ENCODE results near the gene LY86. TPM values are rescaled to one million over a fixed set of nuclear protein-coding genes. Genes with fewer than 3 reads are reported as not detected.
A peak's percentile ranks its signal among the peaks of the same experiment; 100 is the strongest.

LY86 gene
- total and polyA plus RNA-seq, 10 of the 15 experiments (the other 5 are each of a cell fraction or from before 2014, with no cell fraction given), result 68.2 to 457 (median 128) TPM

- TF ChIP-seq, protein P1, sequence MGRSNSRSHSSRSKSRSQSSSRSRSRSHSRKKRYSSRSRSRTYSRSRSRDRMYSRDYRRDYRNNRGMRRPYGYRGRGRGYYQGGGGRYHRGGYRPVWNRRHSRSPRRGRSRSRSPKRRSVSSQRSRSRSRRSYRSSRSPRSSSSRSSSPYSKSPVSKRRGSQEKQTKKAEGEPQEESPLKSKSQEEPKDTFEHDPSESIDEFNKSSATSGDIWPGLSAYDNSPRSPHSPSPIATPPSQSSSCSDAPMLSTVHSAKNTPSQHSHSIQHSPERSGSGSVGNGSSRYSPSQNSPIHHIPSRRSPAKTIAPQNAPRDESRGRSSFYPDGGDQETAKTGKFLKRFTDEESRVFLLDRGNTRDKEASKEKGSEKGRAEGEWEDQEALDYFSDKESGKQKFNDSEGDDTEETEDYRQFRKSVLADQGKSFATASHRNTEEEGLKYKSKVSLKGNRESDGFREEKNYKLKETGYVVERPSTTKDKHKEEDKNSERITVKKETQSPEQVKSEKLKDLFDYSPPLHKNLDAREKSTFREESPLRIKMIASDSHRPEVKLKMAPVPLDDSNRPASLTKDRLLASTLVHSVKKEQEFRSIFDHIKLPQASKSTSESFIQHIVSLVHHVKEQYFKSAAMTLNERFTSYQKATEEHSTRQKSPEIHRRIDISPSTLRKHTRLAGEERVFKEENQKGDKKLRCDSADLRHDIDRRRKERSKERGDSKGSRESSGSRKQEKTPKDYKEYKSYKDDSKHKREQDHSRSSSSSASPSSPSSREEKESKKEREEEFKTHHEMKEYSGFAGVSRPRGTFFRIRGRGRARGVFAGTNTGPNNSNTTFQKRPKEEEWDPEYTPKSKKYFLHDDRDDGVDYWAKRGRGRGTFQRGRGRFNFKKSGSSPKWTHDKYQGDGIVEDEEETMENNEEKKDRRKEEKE (IDR thresholded peaks at IDR 0.05), result no peak
- TF ChIP-seq JUNB (IDR thresholded peaks at IDR 0.05), result no peak; the same call in 1 of the 2 replicates
- TF ChIP-seq HCFC1 (IDR thresholded peaks at IDR 0.05; ENCODE audit: low read length), result no peak
- TF ChIP-seq MEF2A (IDR thresholded peaks at IDR 0.05; ENCODE audit: insufficient read depth, low read depth, low read length), result peak; percentile 69
- TF ChIP-seq RB1 (IDR thresholded peaks at IDR 0.05; ENCODE audit: borderline replicate concordance), result no peak
- TF ChIP-seq CBX3 (IDR thresholded peaks at IDR 0.05; ENCODE audit: borderline replicate concordance, low read depth), result no peak
- TF ChIP-seq STAT3 (IDR thresholded peaks at IDR 0.05; ENCODE audit: low read depth, low read length), result no peak
- TF ChIP-seq FOS (IDR thresholded peaks at IDR 0.05; ENCODE audit: borderline replicate concordance, extremely low read depth, insufficient read length), result no peak
- TF ChIP-seq CHD1 (IDR thresholded peaks at IDR 0.05; ENCODE audit: low read depth, low read length), result 0 out of 2 replicates have a peak, but pooled peaks have one; percentile 29
- TF ChIP-seq MEF2B (IDR thresholded peaks at IDR 0.05; ENCODE audit: partially characterized antibody, poor library complexity, severe bottlenecking), result peak; percentile 99
- peak; percentile 91 for TF ChIP-seq PAX5 (IDR thresholded peaks at IDR 0.05; ENCODE audit: borderline replicate concordance, low read depth, low read length)
- TF ChIP-seq ZNF687 (IDR thresholded peaks at IDR 0.05), result peak; percentile 65
- peak; percentile 91 for TF ChIP-seq SMARCA5 (IDR thresholded peaks at IDR 0.05)
- no peak for TF ChIP-seq IRF3 (IDR thresholded peaks at IDR 0.05)
- TF ChIP-seq KDM1A (IDR thresholded peaks at IDR 0.05; ENCODE audit: borderline replicate concordance), result no peak
- no peak for TF ChIP-seq ATF3 (IDR thresholded peaks at IDR 0.05; ENCODE audit: borderline replicate concordance, extremely low read depth, low read depth, low read length)
- peak; percentile 97 for TF ChIP-seq SPI1 (IDR thresholded peaks at IDR 0.05; ENCODE audit: borderline replicate concordance, insufficient read depth, low read depth, low read length)
- TF ChIP-seq USF1 (IDR thresholded peaks at IDR 0.05; ENCODE audit: borderline replicate concordance, extremely low read length, insufficient read depth, low read depth, low read length), result peak; percentile 48
- TF ChIP-seq TARDBP (IDR thresholded peaks at IDR 0.05; ENCODE audit: borderline replicate concordance), result no peak
- TF ChIP-seq, protein P2, sequence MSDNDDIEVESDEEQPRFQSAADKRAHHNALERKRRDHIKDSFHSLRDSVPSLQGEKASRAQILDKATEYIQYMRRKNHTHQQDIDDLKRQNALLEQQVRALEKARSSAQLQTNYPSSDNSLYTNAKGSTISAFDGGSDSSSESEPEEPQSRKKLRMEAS (IDR thresholded peaks at IDR 0.05; ENCODE audit: low read depth, low read length), result peak; percentile 78
Measured at GRCh38 chr6:6588064-6588923, at the start of gene LY86 (continued).

All from GM12878 (cell line).